GM19043 (cell line): Measurements from ENCODE around the gene ZNF302.
"Not testable (repeated sequence)": the region's sequence is repeated elsewhere in the genome, so short reads cannot be mapped to it uniquely, and the experiment has no call there.

Experiments used
- ATAC-seq: cut with Tn5 transposase; IDR thresholded peaks from one replicate; pipeline ENCODE4 v1.9.1; 2021; ENCODE audit warnings: low read depth; ENCODE audit not compliant: unreplicated experiment

ZNF302 gene

DNA sequence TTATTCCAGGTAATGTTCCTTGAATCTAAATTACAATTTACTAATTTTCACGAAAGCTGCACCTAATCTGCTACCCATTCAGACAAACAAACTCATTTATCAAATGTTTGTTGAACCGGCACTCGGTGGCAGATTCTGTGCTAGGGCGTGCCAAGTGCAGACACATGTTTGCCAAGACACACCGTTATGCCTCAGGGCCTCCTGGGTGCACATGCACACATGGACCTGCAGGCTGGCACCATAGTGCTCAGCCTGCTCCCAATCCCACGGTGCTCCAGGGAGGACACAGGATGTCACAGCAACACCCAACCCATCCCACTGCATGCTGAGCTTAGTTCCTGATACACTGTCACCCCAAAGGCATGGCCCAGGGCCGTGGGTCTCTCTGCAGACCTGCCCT lies 8.2 kb upstream of the ZNF302 start:
- no peak for ATAC-seq

GRCh38 chr19:34671972-34672371 lies 5.5 kb upstream of the ZNF302 start:
- ATAC-seq, result no peak

GRCh38 chr19:34673590-34673989 lies 3.9 kb upstream of the ZNF302 start:
- ATAC-seq, result no peak

DNA sequence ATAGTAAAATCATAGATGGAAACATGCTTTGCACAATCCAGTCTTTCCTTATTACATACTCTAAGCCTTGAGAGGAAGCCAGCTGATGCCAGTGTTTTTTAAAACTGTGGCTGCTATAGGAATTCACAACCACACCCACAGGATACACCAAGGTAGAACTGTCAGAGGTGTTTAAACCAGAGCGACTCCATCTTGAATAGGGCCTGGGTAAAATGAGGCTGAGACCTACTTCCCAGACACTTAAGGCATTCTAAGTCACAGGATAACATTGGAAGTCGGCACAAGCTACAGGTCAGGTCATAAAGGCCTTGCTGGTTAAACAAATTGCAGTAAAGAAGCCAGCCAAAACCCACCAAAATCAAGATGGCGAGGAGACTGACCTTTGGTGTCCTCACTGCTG lies 2.2 kb upstream of the ZNF302 start:
- no peak for ATAC-seq

- ATAC-seq, result no peak
Observed at GRCh38 chr19:34675919-34676318, 1.6 kb upstream of the ZNF302 start.

- peak; percentile 43 for ATAC-seq
Observed at GRCh38 chr19:34676697-34677385, 637 bp upstream of the ZNF302 start, which contains the start of gene SCGB2B2. TSS of gene SCGB2B2 (minus strand) at chr19:34677159. CDS start at chr19:34594563, 82,596 bp downstream.

- ATAC-seq, result no peak
Observed at GRCh38 chr19:34678085-34678412, 571 bp downstream of the ZNF302 start.

GRCh38 chr19:34678421-34678820 lies 943 bp downstream of the ZNF302 start:
- no peak for ATAC-seq

- no peak for ATAC-seq
Observed at GRCh38 chr19:34681478-34681877, 4.0 kb downstream of the ZNF302 start.

GRCh38 chr19:34685266-34685665 lies 7.8 kb downstream of the ZNF302 start:
- ATAC-seq, result not testable (repeated sequence)

DNA sequence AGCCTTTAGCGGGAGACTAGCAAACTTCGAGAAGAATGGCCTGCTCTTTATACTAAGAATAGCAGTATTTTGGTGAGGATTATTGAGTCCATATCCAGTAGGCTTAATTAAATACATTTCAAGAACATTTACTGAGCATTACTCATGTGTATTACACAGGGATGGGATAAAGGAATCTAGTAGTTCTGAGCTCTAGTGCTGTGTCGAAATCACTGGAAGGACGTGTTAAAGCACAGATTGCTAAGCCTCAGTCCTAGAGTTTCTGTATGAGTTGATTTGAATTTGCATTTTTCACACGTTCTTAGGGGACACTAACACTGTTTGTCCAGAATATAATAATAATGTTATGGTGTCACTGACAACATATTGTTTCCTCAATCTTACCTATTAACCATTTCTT lies 9.0 kb downstream of the ZNF302 start:
- ATAC-seq, result no peak

GRCh38 chr19:34687348-34687747 lies 9.9 kb downstream of the ZNF302 start:
- ATAC-seq, result no peak

DNA sequence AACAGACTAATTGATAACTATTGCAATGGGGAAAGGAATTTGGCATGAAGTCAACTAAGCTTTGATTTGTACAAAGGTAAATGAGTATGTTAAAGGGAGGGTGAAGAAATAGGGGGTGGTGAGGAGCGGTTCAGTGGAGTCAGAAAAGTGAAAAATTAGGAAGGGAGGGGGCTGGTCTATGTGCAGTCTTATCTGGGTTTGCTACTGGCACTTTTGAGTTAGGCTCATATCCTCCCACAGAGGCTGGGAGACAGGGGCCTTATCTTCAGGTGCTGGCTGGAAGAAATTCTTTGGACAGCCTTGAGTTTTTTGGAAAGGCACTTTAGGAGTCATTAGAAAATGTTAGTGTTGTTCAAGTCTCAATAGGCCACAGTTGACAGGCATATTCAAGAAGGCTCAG lies 11.1 kb downstream of the ZNF302 start:
- no peak for ATAC-seq

DNA sequence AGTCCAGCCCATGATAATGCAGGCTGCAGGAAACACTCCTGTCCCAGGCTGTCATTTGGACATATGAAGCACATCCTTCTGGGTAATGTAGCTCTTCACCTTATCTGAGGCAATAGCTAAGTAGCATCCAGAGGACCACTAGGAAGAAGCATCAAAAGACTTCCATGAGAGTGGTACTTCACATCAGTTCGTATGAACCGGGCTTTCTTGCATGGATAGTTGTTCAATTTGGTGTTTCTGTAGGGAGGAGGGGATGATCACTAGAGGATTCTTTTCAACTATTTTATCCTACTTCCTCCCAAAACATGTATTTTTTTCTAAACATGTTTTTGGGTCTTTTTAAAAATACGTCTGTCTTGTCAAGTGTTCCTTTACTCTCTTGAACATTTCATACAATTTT lies 12.9 kb downstream of the ZNF302 start:
- ATAC-seq, result no peak

DNA sequence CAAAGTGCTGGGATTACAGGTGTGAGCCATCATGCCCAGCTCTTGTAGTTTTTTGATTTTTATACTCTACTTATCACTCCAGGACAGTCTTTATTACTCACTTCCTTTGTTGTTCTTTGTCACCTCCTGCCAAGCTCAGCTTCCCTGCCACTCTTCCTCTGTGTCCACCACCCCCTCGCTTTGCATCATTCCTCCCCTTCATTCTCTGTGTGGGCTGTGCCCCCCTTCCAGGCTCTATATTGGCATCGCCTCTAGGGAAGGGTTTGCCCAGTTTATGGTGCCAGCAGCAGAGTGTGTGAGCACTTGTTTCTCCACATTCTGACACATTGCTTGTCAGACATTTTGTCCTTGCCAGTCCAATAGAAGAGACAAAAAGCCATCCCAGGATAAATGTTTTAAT lies 15.1 kb downstream of the ZNF302 start:
- no peak for ATAC-seq

DNA sequence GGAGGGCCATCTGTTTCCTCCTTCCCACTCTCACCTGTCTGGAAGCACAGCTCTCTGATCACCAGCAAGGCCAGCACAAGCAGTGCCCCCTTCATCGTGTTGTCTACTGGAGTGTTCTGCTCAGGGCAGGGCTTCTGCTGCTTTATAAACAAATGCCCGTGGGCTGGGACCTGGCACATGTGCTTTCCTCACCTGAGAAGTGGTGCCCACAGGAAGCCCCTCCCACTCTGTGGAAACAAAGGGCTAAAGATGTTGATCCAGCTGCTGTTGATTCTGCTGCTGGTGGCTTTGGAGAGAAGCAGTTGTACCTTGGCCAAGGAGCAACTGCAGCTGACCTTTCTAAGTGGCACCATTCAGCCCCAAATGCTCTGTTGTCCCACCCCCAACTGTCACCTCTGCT lies 30.2 kb downstream of the ZNF302 start:
- ATAC-seq, result no peak

GRCh38 chr19:34711890-34712289 lies 34.4 kb downstream of the ZNF302 start:
- no peak for ATAC-seq

DNA sequence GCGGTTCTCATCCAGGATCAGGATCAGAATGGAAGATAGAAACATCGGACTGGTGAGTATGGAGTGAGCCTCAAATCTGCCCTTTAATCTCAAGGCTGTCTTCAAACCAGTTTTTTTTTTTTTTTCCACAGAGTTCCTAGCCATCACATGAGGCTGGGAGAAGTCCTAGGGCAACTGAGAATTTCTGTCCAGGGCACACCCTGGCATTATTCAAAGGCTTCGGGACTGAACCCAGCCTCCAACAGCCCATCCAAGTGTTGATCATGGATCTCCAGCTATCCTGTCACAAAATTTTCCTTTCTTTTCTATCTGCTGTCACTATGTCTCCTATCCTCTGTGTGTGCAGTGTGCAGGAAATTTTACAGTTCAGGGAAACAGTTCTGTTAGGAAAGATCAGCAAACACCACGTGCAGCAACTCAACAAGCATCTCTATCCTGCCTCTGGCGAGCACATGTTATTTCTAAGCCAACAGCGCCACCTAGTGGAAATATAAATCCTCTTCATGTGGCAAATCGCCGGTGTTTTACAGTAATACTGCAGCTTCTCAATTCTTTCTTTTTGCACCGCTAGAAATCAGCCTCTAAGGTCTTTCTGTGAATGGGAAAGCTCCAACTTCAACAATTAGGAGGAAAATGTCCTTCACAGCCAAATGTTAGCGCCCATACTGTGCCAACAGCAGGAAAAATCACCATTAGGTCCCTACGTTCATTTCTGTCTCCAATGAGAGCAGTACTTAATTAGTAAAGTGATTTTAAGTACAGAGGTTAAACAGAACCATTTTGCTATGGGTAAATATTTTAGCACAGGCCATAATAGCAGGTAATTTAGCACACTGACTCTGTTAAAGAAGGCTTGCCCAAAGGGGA lies 35.1 kb downstream of the ZNF302 start:
- no peak for ATAC-seq

DNA sequence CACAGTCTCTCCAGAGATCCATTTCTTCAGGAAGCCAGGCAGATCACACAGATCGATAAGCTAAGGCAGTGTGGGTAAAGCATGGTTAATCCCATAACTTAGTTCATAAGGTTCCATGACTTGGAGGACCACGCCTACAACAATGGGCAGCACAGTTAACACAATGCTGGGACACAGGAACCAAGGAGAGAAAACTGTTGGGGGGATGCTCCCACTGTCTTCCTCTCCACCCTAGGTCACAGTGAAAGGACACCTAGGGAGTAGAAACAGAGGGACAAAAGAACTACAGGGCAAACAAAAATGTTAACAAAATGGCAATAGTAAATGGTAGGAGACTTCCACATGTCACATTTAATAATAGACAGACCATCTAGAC lies 35.8 kb downstream of the ZNF302 start:
- ATAC-seq, result no peak

- ATAC-seq, result no peak
Observed at GRCh38 chr19:34715357-34715756, 37.9 kb downstream of the ZNF302 start.

DNA sequence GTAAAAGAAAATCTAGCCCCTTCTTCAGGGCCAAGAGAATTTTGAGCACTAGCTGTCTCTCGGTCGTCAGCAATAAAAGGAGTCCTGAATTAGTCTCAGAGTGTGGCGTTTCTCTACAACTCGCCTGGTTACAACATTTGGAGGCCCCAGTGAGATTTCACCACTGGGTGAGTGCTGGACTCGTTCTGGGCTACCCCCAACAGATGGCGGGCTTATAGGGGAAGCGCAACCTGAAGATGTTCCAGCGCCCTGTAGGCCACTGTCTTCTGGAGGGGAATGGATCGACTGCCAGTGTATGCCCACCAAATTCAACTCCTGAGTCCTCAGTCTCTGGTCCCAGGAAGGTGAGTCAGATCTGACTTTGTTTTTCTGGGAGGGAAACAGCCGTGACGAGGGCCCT lies 44.9 kb downstream of the ZNF302 start:
- no peak for ATAC-seq

- ATAC-seq, result no peak
Observed at GRCh38 chr19:34725400-34725799, 47.9 kb downstream of the ZNF302 start.
